IPS-NIHi7 (cell line): ENCODE data around the gene LORICRIN.

Experiments
- DNase-seq: peaks from one replicate; pipeline ENCODE4 v3.0.0; 2012; ENCODE audit warnings: mixed read lengths; ENCODE audit errors: extremely low spot score

The LORICRIN gene, protein sequence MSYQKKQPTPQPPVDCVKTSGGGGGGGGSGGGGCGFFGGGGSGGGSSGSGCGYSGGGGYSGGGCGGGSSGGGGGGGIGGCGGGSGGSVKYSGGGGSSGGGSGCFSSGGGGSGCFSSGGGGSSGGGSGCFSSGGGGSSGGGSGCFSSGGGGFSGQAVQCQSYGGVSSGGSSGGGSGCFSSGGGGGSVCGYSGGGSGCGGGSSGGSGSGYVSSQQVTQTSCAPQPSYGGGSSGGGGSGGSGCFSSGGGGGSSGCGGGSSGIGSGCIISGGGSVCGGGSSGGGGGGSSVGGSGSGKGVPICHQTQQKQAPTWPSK

DNA sequence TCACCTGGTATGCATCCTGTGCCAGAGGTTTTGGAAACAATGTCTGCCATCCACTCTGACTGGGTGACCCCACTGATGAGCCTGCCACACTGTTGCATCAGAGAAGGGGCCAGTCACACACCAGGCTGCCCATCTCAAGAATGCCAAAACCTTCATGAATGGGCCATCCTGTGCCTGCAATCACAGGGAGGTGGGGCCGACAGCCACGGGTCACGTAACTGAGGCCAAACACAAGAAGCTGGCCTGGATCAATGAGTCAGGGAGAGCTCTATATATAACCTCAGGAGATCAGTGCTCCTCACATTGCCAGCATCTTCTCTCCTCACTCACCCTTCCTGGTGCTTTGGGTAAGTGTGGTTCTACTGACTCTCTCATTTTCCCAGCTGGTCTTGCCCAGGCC lies at the start of gene LORICRIN:
TSS of gene LORICRIN (plus strand) at position 301 of the 400 bp plus-strand sequence. CDS start 1,263 bp downstream, outside the sequence.
- DNase-seq, result no peak

DNA sequence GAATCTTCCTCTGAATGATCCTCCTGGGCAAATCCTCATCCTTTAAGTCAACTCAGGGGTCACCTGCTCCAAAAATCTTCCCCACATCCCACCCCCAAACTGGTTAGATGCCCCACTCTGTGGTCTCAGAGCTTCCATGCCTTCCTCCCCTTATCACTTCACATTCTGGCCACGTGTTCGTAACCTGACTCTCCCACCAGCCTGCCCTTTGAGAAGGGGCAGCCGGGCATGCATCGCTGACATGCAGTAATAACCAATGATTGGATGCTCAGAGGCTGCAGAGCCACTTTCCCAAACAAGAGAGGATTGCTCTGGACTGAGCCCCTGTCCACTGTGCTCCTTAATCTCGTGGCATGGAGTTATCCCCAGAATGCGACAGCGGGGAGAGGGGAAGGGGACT lies 49.3 kb upstream of the LORICRIN start:
- DNase-seq, result no peak

DNA sequence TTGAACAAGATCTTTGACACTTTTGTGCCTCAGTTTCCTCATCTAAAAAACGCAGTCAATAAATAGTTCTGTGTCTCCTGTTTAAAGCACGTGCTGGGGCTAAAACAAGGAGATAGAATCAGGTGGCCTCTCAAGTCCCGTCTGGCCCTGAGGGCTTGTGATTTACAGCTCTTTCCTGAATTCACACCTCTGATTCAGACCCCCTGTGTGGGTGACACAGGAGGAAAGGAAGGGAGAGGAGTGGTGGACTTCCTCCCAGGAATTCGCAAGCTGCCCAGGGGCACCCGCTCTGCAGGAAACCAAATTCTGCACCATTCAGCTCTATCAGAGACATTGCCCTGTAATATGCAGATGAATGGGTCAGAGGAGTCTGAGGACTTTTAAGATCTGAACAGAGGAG lies 47.3 kb upstream of the LORICRIN start:
- DNase-seq, result no peak

DNA sequence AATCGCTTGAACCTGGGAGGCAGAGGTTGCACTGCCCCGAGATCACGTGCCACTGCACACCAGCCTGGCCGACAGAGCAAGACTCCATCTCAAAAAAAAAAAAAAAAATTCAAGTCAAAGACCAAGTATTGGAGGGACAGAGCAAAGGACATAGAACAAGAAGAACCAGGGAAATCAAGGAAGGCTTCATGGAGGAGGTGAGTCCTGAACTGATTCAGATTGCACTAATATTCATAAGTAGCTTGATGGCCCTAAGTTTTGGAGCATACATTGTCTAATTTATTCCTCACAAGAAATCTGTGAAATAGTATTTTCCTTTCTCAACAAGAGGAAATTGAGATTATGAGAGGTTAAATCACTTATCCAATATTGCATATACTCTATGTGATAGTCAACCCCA lies 46.0 kb upstream of the LORICRIN start:
- no peak for DNase-seq

DNA sequence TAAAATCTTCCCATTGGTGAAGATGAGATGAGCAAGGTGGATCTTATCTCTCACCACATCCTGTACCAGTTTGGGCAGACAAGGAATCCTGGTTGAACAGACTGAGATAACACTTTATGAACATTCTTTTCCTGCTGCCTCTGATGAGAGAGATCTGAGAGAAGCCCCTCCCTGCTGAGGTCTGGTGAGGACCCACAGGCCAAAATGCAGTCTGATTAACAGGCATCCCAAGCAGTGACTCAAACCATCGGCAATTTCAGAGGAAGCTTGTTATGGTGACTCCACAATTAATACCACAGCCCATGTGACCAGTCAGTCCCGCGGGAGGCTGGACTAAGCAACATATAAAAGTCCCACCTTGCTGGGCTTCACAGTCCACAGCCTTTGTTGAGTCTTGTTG lies 42.3 kb upstream of the LORICRIN start, which contains the start of gene PRR9:
TSS of gene PRR9 (plus strand) at position 373 of the 400 bp plus-strand sequence. CDS start 561 bp downstream, outside the sequence.
- no peak for DNase-seq

DNA sequence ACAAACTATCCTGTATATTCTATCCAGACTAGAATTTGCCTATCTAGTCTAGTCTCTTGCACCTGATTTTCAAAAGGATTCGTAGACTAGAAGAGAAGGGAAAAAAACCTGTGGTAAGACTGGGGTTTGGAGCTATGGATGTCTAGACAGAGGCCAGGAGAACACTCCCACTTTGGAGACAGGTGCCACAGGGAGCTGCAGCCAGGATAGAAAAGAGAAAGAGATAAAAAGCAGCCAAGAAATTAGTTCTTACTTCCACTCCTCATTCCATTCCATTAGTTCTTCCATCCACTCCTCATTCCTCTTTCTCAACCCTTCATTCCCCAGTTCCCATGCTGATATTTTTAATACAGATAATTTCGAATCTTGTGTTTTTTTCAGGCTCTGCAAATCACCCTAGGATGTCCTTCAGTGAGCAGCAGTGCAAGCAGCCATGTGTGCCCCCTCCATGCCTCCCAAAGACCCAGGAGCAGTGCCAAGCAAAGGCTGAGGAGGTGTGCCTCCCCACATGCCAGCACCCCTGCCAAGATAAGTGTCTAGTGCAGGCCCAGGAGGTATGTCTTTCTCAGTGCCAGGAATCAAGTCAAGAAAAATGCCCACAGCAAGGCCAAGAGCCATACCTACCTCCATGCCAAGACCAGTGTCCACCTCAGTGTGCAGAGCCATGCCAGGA lies 41.6 kb upstream of the LORICRIN start:
- DNase-seq, result no peak

DNA sequence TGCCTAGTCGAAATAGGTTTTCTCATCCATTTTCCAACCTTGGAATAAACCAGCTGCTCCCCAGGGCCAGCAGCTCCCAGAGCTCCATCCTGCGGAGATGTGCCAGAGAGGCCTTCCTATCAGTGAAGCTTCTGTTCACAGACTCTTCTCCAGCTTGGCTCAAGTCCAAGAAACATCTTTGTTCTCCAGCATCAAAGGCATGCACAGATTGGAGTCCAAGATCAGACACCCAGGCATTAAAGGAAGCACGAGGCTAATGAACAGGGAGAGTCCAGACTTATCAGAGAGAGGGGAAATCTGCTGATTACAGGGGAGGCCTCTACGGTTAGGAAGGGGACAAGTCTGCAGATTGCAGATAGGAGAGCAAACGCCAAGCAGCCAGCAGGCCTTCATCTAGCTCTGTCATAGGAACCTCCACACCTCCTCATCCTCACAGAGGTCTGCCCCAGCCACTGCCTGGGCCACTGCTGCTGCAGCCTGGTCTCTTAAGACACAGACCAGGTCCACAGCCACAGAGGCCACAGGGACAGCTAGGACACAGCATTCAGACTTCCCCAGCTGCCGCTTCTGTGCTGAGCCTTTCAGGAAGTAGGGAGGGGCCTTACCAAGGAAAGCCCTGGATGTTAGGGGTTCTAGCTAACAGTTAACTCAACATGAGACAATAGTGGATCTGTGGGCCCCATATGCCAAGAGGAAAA lies 38.7 kb upstream of the LORICRIN start:
- no peak for DNase-seq

DNA sequence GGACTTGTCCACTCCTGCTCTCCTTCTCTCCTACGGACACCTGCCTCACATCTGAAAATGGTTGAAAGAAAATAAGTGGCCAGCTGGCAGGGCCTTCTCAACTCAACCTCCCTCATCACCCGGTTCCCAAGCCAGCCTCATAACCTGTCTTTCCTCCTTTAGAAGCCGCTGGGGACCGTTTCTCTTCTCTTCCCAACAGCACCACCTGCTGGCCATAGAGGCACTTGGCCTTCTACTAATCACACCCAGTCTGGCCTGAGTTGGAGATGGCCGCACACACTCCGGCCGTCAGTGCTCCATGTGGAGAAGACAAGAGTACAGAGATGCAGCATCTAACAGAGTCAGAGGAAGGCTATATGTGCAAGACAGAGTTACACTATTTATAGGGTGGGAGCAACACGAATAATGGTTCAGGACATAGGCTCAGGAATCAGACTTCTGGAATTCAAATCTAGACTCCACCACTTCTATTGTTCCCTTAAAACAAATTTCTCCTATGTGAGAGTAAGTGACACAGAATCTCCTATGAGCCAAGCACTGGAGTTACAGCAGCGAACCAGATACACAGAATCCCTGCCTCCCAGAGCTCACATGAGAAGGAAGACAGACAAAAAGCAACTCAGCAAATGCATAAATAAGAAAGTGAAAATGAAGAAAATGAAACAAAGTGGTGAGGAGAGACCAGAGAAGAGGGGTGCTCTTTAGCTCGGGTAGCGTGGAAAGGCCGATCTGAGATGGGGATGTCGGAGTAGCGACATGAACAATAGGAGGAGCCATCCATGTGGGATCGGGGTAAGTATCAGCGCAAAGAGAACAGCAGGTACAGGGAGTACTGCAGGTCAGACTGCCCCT lies 36.2 kb upstream of the LORICRIN start:
- DNase-seq, result peak; percentile 28

DNA sequence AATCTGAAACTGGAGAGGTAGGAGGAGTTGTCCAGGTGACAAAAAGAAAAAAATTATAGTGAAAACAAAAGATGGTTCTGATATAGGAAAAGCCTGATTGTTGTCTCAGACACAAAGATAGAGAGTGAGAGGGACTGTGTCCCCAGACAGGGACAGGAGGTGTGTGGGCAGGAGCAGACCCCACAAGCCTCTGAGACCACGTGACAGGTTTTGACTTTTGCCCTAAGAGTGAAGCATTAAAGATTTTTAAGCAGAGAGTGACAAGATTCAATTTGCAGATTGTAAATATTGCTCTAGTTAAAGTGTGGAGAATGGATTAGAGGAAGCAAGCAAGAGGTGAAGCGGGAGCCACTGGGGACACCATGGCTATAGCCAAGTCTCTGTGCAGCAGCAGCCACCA lies 31.7 kb upstream of the LORICRIN start:
- DNase-seq, result no peak

DNA sequence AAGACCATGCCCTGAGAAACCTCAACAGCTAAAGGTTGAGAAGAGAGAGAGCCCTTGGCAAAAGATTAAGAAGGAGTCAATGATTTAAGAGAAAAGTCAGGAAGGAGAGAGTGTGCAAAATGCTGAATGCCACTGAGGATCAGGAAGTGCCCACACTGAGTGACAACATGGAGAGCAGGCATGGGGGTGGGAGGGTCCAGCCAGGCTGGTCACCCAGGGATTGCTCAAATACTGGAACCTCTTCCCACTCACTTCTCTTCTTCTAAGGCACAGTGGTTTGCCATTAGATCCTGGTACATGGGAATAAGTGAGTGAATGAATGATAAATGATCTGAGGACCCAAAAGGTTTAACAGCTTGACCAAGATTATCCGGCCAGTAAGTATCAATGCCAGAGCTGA lies 31.0 kb upstream of the LORICRIN start:
- DNase-seq, result no peak

DNA sequence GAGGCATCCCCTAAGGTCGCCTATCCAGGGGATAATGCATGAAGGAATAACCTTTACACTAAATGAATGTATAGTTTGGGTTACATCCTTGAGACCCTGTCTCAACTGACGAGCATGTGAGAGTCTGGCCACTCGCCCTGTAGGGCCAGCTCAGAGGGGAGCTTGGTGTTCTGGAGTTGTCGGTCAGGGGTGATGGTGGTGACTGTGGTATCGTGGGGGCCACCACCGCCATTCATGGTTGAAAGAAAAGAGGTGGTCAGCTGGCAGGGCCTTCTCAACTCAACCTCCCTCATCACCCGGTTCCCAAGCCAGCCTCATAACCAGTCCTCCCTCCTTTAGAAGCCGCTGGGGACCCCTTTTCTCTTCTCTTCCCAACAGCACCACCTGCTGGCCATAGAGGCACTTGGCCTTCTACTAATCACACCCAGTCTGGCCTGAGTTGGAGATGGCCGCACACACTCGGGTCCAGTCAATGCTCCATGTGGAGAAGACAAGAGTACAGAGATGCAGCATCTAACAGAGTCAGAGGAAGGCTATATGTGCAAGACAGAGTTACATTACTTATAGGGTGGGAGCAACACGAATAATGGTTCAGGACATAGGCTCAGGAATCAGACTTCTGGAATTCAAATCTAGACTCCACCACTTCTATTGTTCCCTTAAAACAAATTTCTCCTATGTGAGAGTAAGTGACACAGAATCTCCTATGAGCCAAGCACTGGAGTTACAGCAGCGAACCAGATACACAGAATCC lies 30.2 kb upstream of the LORICRIN start:
- peak; percentile 31 for DNase-seq

DNA sequence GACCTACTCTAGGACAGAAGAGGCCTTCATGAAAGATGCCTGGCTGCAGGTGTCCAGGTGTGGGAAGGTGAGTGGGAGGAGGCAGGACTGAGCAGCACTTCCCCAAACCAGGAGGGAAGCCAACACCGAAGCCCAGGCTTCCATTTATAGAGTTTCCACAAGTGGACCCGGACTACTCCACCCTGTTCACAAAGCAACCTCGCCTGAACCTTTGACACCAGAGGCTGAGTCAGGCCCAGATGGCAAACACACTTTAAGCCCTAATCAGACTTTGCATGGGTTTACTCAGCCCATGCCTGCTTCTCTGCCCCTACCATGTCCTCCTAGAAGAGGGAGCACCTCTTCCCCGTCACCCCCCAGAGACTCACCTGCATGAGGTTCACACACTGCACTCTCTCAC lies 28.1 kb upstream of the LORICRIN start:
- no peak for DNase-seq

DNA sequence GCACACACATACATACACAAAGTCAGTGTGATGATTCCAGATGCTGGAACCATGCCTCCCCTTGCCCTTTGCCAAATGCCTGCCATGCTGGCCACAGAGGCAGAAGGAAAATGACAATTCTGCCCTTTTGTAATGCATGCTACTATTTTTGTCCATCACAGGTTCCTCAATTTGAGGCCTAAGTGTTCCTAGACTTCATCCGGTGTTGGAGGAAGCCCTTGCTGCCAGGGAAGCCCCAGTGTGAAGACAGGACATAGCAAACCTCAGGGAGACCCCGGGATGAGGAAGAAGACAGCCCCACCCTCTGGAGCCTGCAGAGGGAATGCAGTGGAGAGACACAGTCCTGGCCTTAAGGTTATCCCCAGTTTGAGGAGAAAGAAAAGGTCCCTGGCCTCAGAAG lies 27.7 kb upstream of the LORICRIN start:
- no peak for DNase-seq

DNA sequence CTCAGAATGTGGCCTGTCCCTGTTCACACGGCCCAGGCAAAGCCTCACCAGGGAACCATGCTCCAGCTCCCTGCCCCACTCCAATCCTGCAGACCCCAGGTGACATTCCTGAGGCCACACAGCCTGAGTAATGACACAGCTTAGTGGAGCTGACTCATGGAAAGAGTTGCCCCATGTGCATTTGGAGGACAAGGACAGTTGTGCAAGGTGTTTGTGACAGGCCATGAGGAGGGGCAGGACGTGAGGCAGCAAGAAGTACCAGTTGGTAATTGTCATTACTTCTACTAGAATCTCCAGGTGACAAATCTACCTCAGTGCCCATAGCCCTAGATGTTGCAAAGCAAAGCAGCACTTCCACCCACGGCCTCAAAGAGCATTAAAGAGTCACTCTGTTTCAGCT lies 26.9 kb upstream of the LORICRIN start:
- DNase-seq, result no peak

DNA sequence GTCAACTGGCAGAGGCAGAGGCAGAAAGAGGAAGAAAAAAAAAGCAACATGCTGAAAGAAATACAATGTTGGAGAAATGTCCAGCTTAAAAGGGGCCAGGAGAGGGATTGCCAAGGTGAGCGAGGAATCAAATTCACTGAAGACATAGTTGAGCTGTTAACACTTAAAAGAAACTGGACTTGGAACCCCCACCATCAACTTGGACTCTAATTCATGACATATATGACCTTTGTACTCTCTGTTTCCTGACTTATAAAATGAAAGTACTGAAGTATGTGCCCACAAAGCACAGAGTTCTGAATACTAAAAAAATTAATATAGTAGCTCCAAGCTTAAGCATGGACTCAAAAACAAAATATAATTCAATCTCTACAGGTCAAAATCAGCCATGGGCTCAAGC lies 26.0 kb upstream of the LORICRIN start:
- no peak for DNase-seq

DNA sequence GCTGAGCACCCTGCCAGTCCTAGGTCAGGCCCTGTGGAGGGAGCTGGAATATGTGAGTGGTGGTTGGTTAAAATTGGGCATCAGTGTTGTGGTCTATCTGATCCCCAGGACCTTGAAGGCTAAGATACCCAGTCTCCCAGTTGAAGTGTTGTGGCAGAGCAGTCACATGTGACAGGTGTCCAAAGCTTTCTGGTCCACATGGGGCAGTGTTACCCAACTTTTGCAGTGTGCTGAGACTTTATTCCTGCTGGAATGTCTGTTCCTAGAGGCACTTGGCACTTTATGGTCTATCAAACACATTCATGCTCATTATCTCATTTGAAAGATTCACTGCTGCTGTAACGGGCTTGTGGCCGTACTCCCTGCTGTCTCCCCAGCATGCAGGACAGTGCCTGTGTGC lies 21.0 kb upstream of the LORICRIN start:
- peak; percentile 49 for DNase-seq

DNA sequence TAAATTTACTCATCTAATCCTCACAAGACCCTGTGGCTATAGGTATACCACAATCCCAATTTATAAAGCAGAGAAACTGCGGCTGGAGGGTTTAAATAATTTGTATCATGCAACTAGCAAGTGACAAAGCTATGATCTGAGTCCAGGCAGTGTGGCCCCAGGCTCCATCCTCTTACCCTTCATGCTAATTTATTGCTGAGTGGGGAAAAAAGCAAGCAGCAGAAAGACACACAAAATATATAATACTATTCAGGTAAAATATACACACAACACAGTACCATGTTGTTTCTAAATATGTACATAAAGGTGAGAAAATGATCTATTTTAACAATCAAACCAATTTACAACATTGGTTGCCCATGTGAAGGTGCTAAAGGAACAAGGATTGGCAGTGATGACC lies 17.3 kb upstream of the LORICRIN start:
- no peak for DNase-seq

DNA sequence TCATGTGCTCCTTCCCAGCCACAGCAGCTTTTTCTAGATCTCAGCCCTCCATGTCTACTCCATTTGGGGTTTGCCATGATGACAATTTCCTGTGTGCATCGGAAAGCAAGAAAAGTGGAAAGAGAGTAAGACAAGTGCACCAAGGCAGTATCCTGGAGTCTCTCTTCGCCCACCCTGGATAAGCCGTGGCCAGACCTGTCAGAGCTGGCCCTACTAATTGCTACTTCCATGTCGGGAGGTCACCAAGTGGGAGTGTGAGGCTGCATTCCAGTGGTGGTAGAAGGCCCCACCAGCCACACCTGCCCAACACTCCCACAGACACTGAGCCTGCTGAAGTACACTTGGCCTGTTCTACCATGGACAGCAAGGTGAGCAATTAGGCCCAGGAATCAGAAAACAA lies 14.0 kb upstream of the LORICRIN start:
- DNase-seq, result no peak

DNA sequence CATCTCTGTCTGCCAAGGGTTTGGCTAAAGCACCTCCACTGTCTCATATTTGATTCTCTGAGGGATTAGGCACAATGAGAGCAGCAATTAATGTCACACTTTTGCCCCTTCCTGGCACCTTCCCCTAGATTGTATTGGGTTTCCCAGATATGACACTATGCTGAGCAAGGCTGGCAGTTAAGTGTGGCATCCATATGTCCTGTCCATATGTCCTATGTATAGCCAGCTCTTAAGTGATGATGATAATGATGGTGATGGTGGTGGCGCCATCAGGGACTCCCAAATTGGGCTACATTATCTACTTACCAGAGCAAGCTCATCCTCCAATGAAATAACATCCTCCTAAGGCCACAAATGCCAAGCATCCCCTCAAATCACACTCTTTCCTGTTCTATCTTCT lies 13.5 kb upstream of the LORICRIN start:
- no peak for DNase-seq

DNA sequence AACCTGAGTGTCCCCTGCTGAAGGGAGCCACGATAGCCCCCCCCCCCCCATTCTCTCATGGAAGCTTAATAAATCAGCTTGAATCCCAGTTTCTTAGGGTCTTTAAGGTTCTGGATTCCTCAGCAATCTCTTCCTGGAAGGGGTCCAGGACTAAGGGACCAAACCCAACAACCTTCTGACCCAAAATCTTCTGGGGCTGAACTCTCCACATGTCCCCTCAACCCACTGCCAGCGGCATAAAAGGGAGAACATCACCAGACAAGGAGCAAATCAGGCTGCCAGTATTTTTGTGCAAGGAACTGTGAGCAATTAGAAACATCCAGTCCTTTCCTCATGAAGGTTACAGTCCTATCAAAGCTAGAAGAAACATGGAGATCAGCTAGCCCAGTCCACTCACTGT lies 12.7 kb upstream of the LORICRIN start:
- no peak for DNase-seq
